NOMO-1 treated with dmso at 0.1 percent for 144 hours (cell line): ENCODE results near the gene SHISA3.

ENCODE experiments used
- DNase-seq: peaks from one replicate; lab custom pipeline; 2025; ENCODE audit not compliant: unreplicated experiment; lab: John Stamatoyannopoulos, UW

SHISA3 gene

GRCh38 chr4:42442601-42443000 lies 45.3 kb downstream of the SHISA3 start:
- no peak for DNase-seq

DNA sequence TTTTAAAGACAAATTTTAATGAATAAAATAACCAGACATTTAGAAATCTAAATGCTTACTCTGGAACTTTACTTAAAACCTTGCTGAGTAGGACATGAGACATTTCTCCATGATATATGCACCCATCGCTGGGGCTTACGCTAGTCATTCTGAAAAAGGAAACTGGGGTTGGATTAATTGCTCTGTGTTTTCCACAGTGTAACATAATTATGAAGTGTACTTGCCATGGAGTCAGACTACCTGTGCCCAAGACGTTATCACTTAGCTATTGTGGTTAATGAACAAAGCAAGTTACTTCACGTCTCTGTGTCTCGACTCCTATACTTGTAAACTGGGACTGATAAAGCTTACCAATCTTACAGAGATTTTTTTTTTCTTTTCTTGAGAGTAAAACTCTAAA lies 47.8 kb downstream of the SHISA3 start:
- DNase-seq, result no peak

DNA sequence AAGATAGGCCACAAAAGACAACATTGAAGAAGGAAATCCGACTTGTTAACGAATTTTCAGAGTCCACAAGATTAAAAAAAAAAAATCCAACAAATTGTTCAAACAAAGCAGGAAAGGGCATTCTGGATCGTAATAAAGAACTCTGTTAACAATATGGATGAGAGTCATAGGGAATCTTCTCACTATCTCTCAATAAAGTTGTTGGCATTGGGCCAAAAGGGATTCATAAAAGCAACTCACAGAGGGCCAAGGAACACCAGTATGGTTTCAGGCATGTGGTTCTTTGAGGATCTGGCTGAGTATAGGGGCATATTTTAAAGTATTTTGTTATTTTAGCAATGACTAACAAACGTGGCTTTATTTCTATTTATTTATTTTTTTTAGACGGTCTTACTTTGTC lies 49.5 kb downstream of the SHISA3 start:
- DNase-seq, result no peak
